Measurements from ENCODE around the gene GSDMA.

GSDMA gene

GRCh38 chr17:40018211-40019121, 55.7 kb downstream of the GSDMA start:
- H3K4me3 ChIP-seq (ENCODE audit: low read depth, low read length) = no peak overlapping the region
- no peak for TF ChIP-seq CTCF (IDR thresholded peaks at IDR 0.05; ENCODE audit: borderline replicate concordance, insufficient read depth, low read depth, low read length)

- TF ChIP-seq CTCF (IDR thresholded peaks at IDR 0.05; ENCODE audit: borderline replicate concordance, insufficient read depth, low read depth, low read length) = no peak
- no peak overlapping the region for H3K4me3 ChIP-seq (ENCODE audit: low read depth, low read length)
Measured at GRCh38 chr17:40019140-40019991, 56.6 kb downstream of the GSDMA start.

GRCh38 chr17:40020146-40020545, 57.3 kb downstream of the GSDMA start:
- no peak overlapping the region for H3K4me3 ChIP-seq (ENCODE audit: low read depth, low read length)
- TF ChIP-seq CTCF (IDR thresholded peaks at IDR 0.05; ENCODE audit: borderline replicate concordance, insufficient read depth, low read depth, low read length) = no peak

- TF ChIP-seq CTCF (IDR thresholded peaks at IDR 0.05; ENCODE audit: borderline replicate concordance, insufficient read depth, low read depth, low read length) = no peak
- no peak overlapping the region for H3K4me3 ChIP-seq (ENCODE audit: low read depth, low read length)
Measured at GRCh38 chr17:40021451-40021971, 58.7 kb downstream of the GSDMA start.

- TF ChIP-seq CTCF (IDR thresholded peaks at IDR 0.05; ENCODE audit: borderline replicate concordance, insufficient read depth, low read depth, low read length) = no peak
- H3K4me3 ChIP-seq (ENCODE audit: low read depth, low read length) = no peak overlapping the region
Measured at GRCh38 chr17:40022497-40022896, 59.7 kb downstream of the GSDMA start.

- no peak for TF ChIP-seq CTCF (IDR thresholded peaks at IDR 0.05; ENCODE audit: borderline replicate concordance, insufficient read depth, low read depth, low read length)
- H3K4me3 ChIP-seq (ENCODE audit: low read depth, low read length) = no peak overlapping the region
Measured at GRCh38 chr17:40022961-40023541, 60.2 kb downstream of the GSDMA start.

Measured in GM12875 (cell line).